NT2/D1 (cell line): ENCODE measurements around the gene SNURF.

Experiments used
- SUZ12 ChIP-seq: IDR thresholded peaks from 2 replicates; pipeline ENCODE4 v1.6.1; 2011; ENCODE audit not compliant: insufficient read length, insufficient read depth; ENCODE audit errors: extremely low read depth
- YY1 ChIP-seq: IDR thresholded peaks from 2 replicates; pipeline ENCODE4 v1.6.1; 2011; ENCODE audit not compliant: insufficient read length, insufficient read depth

DNA sequence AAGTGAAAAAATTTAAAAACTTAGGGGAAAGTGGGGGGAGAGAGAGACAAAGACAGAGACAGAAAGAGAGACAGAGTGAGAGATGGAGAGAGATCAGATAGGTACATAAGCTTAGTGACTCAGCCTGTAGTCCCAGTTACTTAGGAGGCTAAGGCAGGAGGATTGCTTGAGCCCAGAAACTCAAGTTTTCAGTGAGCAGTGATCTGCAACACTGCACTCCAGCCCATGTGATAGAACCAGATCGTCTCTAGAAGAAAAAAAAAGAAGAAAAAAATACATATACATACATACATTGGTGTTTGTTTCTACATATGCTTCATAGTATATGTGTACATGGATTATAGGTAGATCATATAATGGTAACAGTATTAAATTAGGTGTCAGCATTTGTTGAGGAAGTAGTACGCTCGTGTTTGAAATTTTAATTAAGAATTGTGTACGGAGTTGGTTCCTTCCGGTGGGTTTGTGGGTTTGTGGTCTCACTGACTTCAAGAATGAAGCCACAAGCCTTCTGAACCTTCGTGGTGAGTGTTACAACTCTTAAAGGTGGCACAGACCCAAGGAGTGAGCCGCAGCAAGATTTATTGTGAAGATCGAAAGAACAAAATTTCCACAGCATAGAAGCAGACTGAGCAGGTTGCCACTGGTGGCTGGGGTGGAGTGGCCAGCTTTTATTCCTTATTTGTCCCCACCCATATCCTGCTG lies 38.3 kb upstream of the SNURF start:
- TF ChIP-seq SUZ12 (no peak), YY1 (no peak)
